T-cell (primary cell): ENCODE results near the gene AP1G2. TPM values are rescaled to one million over a fixed set of nuclear protein-coding genes. Genes with fewer than 3 reads are reported as not detected.

Source experiments
- ATAC-seq, 4 experiments: fragments of 200-7000 bp in 3 of 4; fragments of 150-1000 bp in 1 of 4; cut with Tn5 transposase; replicated peaks in 1 of 4; 1 replicate in 3 of 4; 2 replicates in 1 of 4; pipeline ENCODE4 v1.10.0; 2021; ENCODE audit warnings: moderate library complexity in 3 of 4, mild to moderate bottlenecking in 2 of 4, moderate number of reproducible peaks in 1 of 4
- CTCF ChIA-PET, 2 donors: fragments of 300-600 bp; sonication (Branson Sonifier 250); formaldehyde crosslinking; loops; one replicate each; lab custom pipeline; 2022; ENCODE audit warnings: antibody characterized with exemption in 2 of 2; lab: Charles Lee
- POLR2A ChIA-PET, 2 donors: fragments of 300-600 bp; sonication (Branson Sonifier 250); formaldehyde crosslinking; loops; one replicate each; lab custom pipeline; 2022; ENCODE audit warnings: antibody characterized with exemption in 2 of 2; lab: Charles Lee
- DNase-seq, 35 experiments: peaks; one replicate each; pipeline versions ENCODE4 v3.0.0 to v3.0.0-alpha.2; 2013 to 2023
- H3K27ac ChIP-seq: one replicate; pipeline ENCODE4 v1.5.1; 2013; ENCODE audit warnings: low read length
- H3K27me3 ChIP-seq, 2 experiments: replicated peaks in 1 of 2; 1 replicate in 1 of 2; 2 replicates in 1 of 2; pipeline versions ENCODE4 v1.6.1 to v1.7.0; 2013; ENCODE audit warnings: low read length in 1 of 2, mixed read lengths in 1 of 2; ENCODE audit not compliant: control insufficient read depth in 2 of 2, insufficient read depth in 2 of 2; ENCODE audit errors: extremely low read depth in 1 of 2
- H3K36me3 ChIP-seq, 2 donors: 1 replicate in 1 of 2; 2 replicates in 1 of 2; pipeline versions ENCODE4 v1.6.1 to v1.7.0; 2013; ENCODE audit warnings: low read length in 1 of 2; ENCODE audit not compliant: control insufficient read depth in 2 of 2, insufficient read depth in 1 of 2; ENCODE audit errors: extremely low read depth in 1 of 2
- H3K4me1 ChIP-seq, 2 experiments: 1 replicate in 1 of 2; 2 replicates in 1 of 2; pipeline versions ENCODE4 v1.6.1 to v1.7.0; 2013; ENCODE audit warnings: low read length in 2 of 2, mixed read lengths in 1 of 2; ENCODE audit not compliant: insufficient read depth in 2 of 2, control insufficient read depth in 1 of 2; ENCODE audit errors: extremely low read depth in 1 of 2
- H3K4me3 ChIP-seq, 2 donors: 1 replicate in 1 of 2; 2 replicates in 1 of 2; pipeline versions ENCODE4 v1.5.1 to v1.7.0; 2013; ENCODE audit warnings: mild to moderate bottlenecking in 2 of 2, low read length in 1 of 2, moderate library complexity in 1 of 2; ENCODE audit not compliant: control insufficient read depth in 1 of 2; ENCODE audit errors: extremely low read depth in 1 of 2
- H3K9me3 ChIP-seq: 2 replicates; pipeline ENCODE4 v1.7.0; 2013
- H3K27ac Mint-ChIP-seq, 2 donors: one replicate each; pipeline ENCODE4 v1.8.0; 2020 to 2021; ENCODE audit warnings: mild to moderate bottlenecking in 2 of 2, mixed read lengths in 2 of 2
- H3K27me3 Mint-ChIP-seq, 2 donors: one replicate each; pipeline ENCODE4 v1.8.0; 2021 to 2022; ENCODE audit warnings: mixed read lengths in 2 of 2
- H3K36me3 Mint-ChIP-seq: one replicate; pipeline ENCODE4 v1.8.0; 2021; ENCODE audit warnings: mixed read lengths
- H3K4me1 Mint-ChIP-seq, 3 donors: one replicate each; pipeline ENCODE4 v1.8.0; 2020 to 2022; ENCODE audit warnings: mixed read lengths in 3 of 3, mild to moderate bottlenecking in 1 of 3
- H3K4me3 Mint-ChIP-seq, 3 donors: one replicate each; pipeline ENCODE4 v1.8.0; 2020 to 2022; ENCODE audit warnings: mild to moderate bottlenecking in 3 of 3, mixed read lengths in 3 of 3, moderate library complexity in 3 of 3
- H3K9me3 Mint-ChIP-seq, 3 donors: one replicate each; pipeline ENCODE4 v1.8.0; 2020 to 2022; ENCODE audit warnings: mixed read lengths in 3 of 3
- WGBS: methylation state at CpG from one replicate; pipeline ENCODE4 v1.1.5; 2013; ENCODE audit warnings: missing lambda C conversion rate; ENCODE audit not compliant: insufficient coverage; 5-methylcytosine and 5-hydroxymethylcytosine counted together
- total RNA-seq, 35 experiments: library from RNA in 6 of 35; stranded (reverse) in 6 of 35; fragments of 120-200 nt in 1 of 35; gene quantifications; one replicate each; pipeline versions ENCODE4 v1.2.1 to v1.2.4 and lab custom pipeline; 2013 to 2026

Gene AP1G2
- total RNA-seq, 5 donors from 2014 or later (not counting 1 experiment from before 2014, with no cell fraction given), result 321 to 526 (median 484) TPM

GRCh38 chr14:23555882-23556699 lies 11.5 kb downstream of the AP1G2 start, which contains the start of gene THTPA:
TSS of gene THTPA (plus strand) at chr14:23556271. CDS start at chr14:23556758, 487 bp downstream.
- Histone ChIP-seq H3K4me1 (peaks cover 6 to 48% of the 10 kb centered on the region in 2 experiments), H3K9me3 (no peaks in the 10 kb centered on the region), H3K27ac (peak within 1 kb of the TSS; percentile 78), H3K27me3 (peaks cover 0 to 5% of the 10 kb centered on the region in 2 experiments), H3K36me3 (peaks cover 11 to 31% of the 10 kb centered on the region in 2 donors), H3K4me3 (peak within 1 kb of the TSS; percentile 75 to 87)
- ATAC-seq (peak; percentile 85 to 90 (median 88)), DNase-seq (peak; percentile 86 to 98 (median 93))
- Mint-ChIP-seq H3K27me3 (no peaks in the 10 kb centered on the region), H3K36me3 (peaks cover 13% of the 10 kb centered on the region), H3K27ac (peak within 1 kb of the TSS; percentile 90 to 96), H3K9me3 (no peaks in the 10 kb centered on the region), H3K4me3 (peak within 1 kb of the TSS; percentile 90 to 97 (median 96)), H3K4me1 (peaks cover 33 to 45% (median 41%) of the 10 kb centered on the region in 3 donors)
- ChIA-PET CTCF (interaction anchor here (0.5 to 9.2 kb wide), 6 partner anchors 13 to 461 kb away, joined by 3 to 107 read pairs (median 3); partner anchors contain the start of genes ACIN1 (in 1 of the 2) and C14orf119 (in 1 of the 2)), POLR2A (interaction anchor here in 1 of 2 donors (0.6 kb wide), 1 partner anchor 732 kb away, joined by 3 read pairs; no protein-coding TSS in a partner anchor)
- 1% methylated on average over 52 of the region's 54 CpGs for WGBS

GRCh38 chr14:23555533-23555881 lies 12.1 kb downstream of the AP1G2 start:
- POLR2A ChIA-PET, result interaction anchor here in 1 of 2 donors (0.6 kb wide), 1 partner anchor 733 kb away, joined by 3 read pairs; no protein-coding TSS in a partner anchor
- no peaks in the 10 kb centered on the region for H3K9me3 ChIP-seq
- peak overlapping the region; percentile 75 to 87 for H3K4me3 ChIP-seq
- H3K36me3 Mint-ChIP-seq, result peaks cover 8% of the 10 kb centered on the region
- ATAC-seq (peak in 1 of 4 experiments; percentile 5), DNase-seq (no peak)
- CTCF ChIA-PET, result interaction anchor here (0.5 to 9.2 kb wide), 6 partner anchors 14 to 460 kb away, joined by 3 to 107 read pairs (median 3); partner anchors contain the start of genes ACIN1 (in 1 of the 2) and C14orf119 (in 1 of the 2)
- H3K4me3 Mint-ChIP-seq, result peak overlapping the region; percentile 90 to 97 (median 96)
- H3K36me3 ChIP-seq, result peaks cover 11 to 25% of the 10 kb centered on the region in 2 donors
- no peaks in the 10 kb centered on the region for H3K27me3 Mint-ChIP-seq
- peak overlapping the region; percentile 90 to 96 for H3K27ac Mint-ChIP-seq
- H3K9me3 Mint-ChIP-seq, result no peaks in the 10 kb centered on the region
- H3K4me1 ChIP-seq, result peaks cover 6 to 54% of the 10 kb centered on the region in 2 experiments
- H3K4me1 Mint-ChIP-seq, result peaks cover 34 to 43% (median 40%) of the 10 kb centered on the region in 3 donors
- H3K27me3 ChIP-seq, result peaks cover 0 to 11% of the 10 kb centered on the region in 2 experiments
- 0% methylated on average over 3 of the region's 14 CpGs for WGBS
- peak overlapping the region; percentile 78 for H3K27ac ChIP-seq

- Mint-ChIP-seq H3K4me1 (peaks cover 16 to 20% (median 18%) of the 10 kb centered on the region in 3 donors), H3K27ac (peak within 1 kb of the TSS; percentile 25 to 68), H3K27me3 (no peaks in the 10 kb centered on the region), H3K9me3 (no peaks in the 10 kb centered on the region), H3K36me3 (no peaks in the 10 kb centered on the region), H3K4me3 (peak within 1 kb of the TSS in 1 of 3 donors; percentile 77)
- WGBS, result 0% methylated on average over 19 of the region's 49 CpGs
- no peaks in the 10 kb centered on the region for H3K9me3 ChIP-seq
- H3K4me1 ChIP-seq, result peaks cover 0 to 28% of the 10 kb centered on the region in 2 experiments
- peaks cover 0 to 18% of the 10 kb centered on the region in 2 experiments for H3K27me3 ChIP-seq
- ChIA-PET POLR2A (interaction anchor here (0.6 to 0.7 kb wide), 5 partner anchors 10 to 1338 kb away, joined by 3 to 7 read pairs (median 4); partner anchors contain the start of gene NGDN (in 1 of the 2)), CTCF (interaction anchor here (0.7 to 1.2 kb wide), 5 partner anchors 9 to 751 kb away, joined by 3 to 6 read pairs (median 4); partner anchors contain the start of gene DHRS2 (in 1 of the 2))
- H3K4me3 ChIP-seq, result peak within 1 kb of the TSS; percentile 66 to 89
- peak; percentile 8 to 79 (median 52) for DNase-seq
- no peak within 1 kb of the TSS for H3K27ac ChIP-seq
- H3K36me3 ChIP-seq, result no peaks in the 10 kb centered on the region
- ATAC-seq, result peak; percentile 58 to 70 (median 62)
Observed at GRCh38 chr14:23551266-23552028, 16.1 kb downstream of the AP1G2 start, which contains the start of gene ZFHX2. TSS of gene ZFHX2 (minus strand) at chr14:23551765. CDS start at chr14:23535325, 16,440 bp downstream.

- H3K36me3 Mint-ChIP-seq, result no peaks in the 10 kb centered on the region
- Histone ChIP-seq H3K27me3 (peaks cover 0 to 19% of the 10 kb centered on the region in 2 experiments), H3K36me3 (no peaks in the 10 kb centered on the region), H3K4me1 (peaks cover 0 to 24% of the 10 kb centered on the region in 2 experiments), H3K27ac (no peak overlapping the region), H3K9me3 (no peaks in the 10 kb centered on the region), H3K4me3 (peak overlapping the region; percentile 66 to 89)
- no peak for DNase-seq
- H3K4me3 Mint-ChIP-seq, result peak overlapping the region in 1 of 3 donors; percentile 77
- peaks cover 13 to 14% (median 13%) of the 10 kb centered on the region in 3 donors for H3K4me1 Mint-ChIP-seq
- ChIA-PET POLR2A (interaction anchor here in 1 of 2 donors (0.6 to 0.7 kb wide), 2 partner anchors 9 to 246 kb away, joined by 4 to 5 read pairs; no protein-coding TSS in a partner anchor), CTCF (interaction anchor here in 1 of 2 donors (0.7 to 1.2 kb wide), 2 partner anchors 17 to 85 kb away, joined by 3 to 6 read pairs; partner anchors contain the start of gene DHRS2)
- no peak for ATAC-seq
- 7% methylated on average over 27 of the region's 37 CpGs for whole genome bisulfite sequencing
- no peaks in the 10 kb centered on the region for H3K9me3 Mint-ChIP-seq
- H3K27me3 Mint-ChIP-seq, result no peaks in the 10 kb centered on the region
- no peak overlapping the region for H3K27ac Mint-ChIP-seq
Observed at GRCh38 chr14:23550812-23551265, 16.8 kb downstream of the AP1G2 start.

- H3K9me3 Mint-ChIP-seq, result no peaks in the 10 kb centered on the region
- Histone ChIP-seq H3K9me3 (no peaks in the 10 kb centered on the region), H3K36me3 (no peaks in the 10 kb centered on the region), H3K4me3 (peak overlapping the region; percentile 66 to 89), H3K27ac (no peak overlapping the region), H3K27me3 (peaks cover 0 to 19% of the 10 kb centered on the region in 2 experiments), H3K4me1 (peaks cover 0 to 19% of the 10 kb centered on the region in 2 experiments)
- H3K27me3 Mint-ChIP-seq, result no peaks in the 10 kb centered on the region
- H3K4me3 Mint-ChIP-seq, result no peak overlapping the region
- WGBS, result 71% methylated on average over 8 of the region's 12 CpGs
- ChIA-PET POLR2A (interaction anchor here in 1 of 2 donors (0.7 kb wide), 1 partner anchor 9 kb away, joined by 3 read pairs; no protein-coding TSS in a partner anchor), CTCF (interaction anchor here in 1 of 2 donors (1.2 kb wide), 1 partner anchor 9 kb away, joined by 5 read pairs; no protein-coding TSS in a partner anchor)
- H3K4me1 Mint-ChIP-seq, result peaks cover 9 to 10% (median 9%) of the 10 kb centered on the region in 3 donors
- no peak overlapping the region for H3K27ac Mint-ChIP-seq
- H3K36me3 Mint-ChIP-seq, result no peaks in the 10 kb centered on the region
- DNase-seq, result no peak
- no peak for ATAC-seq
Observed at GRCh38 chr14:23550131-23550811, 17.3 kb downstream of the AP1G2 start.
